ENCODE results near the gene TMIE. TPM values are rescaled to one million over a fixed set of nuclear protein-coding genes. Genes with fewer than 3 reads are reported as not detected.
A peak's percentile ranks its signal among the peaks of the same experiment; 100 is the strongest.

The TMIE gene
- total RNA-seq, 5 donors from 2014 or later (not counting 1 experiment from before 2014, with no cell fraction given), result 2.0 to 5.3 (median 3.0) TPM

DNA sequence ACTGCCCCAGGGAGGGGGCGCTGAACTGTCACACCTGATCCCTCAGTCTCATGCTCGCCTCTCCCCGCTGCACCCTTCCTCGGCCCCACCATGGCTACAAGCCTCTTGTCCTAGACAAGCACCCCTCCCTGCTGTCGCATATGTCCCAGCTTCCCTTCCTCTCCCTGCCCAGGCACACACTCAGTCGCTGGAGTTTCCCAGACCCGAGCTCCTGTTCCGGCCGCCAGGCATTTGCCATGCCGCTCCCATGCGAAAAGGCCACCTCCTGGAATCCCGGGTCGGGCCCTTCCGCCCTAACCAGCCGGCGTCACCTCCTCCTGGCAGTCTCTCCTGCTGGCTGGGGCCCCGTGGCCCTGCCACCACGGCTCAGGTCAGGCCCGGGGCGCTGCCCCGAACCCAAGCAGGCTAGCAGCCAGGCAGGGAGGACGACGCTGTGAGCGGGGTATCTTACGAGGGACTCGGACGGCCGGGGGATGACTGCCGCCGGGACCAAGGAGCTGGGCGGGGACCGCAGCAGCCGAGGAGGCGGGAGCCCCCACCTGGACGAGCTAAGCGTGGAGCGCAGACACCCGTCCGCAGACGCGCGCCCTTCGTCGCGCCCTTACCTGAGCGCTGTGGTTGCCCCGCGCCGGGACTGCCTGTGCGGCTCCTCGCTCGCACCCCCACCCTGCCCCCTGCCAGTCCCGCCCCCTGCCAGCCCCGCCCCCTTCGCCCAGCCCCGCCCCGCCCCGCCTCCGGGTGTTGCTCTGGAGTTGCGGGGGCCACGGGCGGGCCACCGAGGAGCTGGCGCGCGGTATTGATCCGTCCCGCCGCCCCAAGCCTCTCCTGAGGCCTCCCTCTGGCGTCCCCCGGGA is 7.9 kb upstream of the TMIE start, which contains the start of gene ALS2CL:
TSS of gene ALS2CL (minus strand) at position 642 of the 854 bp plus-strand sequence. CDS start 4,239 bp downstream, outside the sequence.
- no peaks in the 10 kb centered on the region for H3K9me3 ChIP-seq
- WGBS (ENCODE audit: insufficient coverage), result 1% methylated on average over 49 of the region's 71 CpGs
- peaks cover 66 to 74% (median 66%) of the 10 kb centered on the region in 3 donors for H3K4me1 Mint-ChIP-seq
- H3K4me1 ChIP-seq (ENCODE audit: control insufficient read depth in 1 of 2, extremely low read depth in 1 of 2, insufficient read depth in 2 of 2, low read length in 2 of 2), result peaks cover 53 to 76% of the 10 kb centered on the region in 2 experiments
- H3K36me3 Mint-ChIP-seq, result no peaks in the 10 kb centered on the region
- peak within 1 kb of the TSS; percentile 83 to 88 (median 87) for H3K4me3 Mint-ChIP-seq
- H3K36me3 ChIP-seq (ENCODE audit: control insufficient read depth in 2 of 2, extremely low read depth in 1 of 2, insufficient read depth in 1 of 2, low read length in 1 of 2), result no peaks in the 10 kb centered on the region
- H3K9me3 Mint-ChIP-seq, result no peaks in the 10 kb centered on the region
- peak within 1 kb of the TSS; percentile 58 for H3K27ac ChIP-seq (ENCODE audit: low read length)
- CTCF ChIA-PET, result interaction anchor here (0.6 to 1.3 kb wide), 4 partner anchors 10 to 538 kb away, joined by 4 to 7 read pairs (median 6); no protein-coding TSS in a partner anchor
- ATAC-seq (replicated peaks in 1 of 4) (peak; percentile 77 to 84 (median 80)), DNase-seq (peak; percentile 29 to 83 (median 62))
- peaks cover 0 to 11% of the 10 kb centered on the region in 2 experiments for H3K27me3 ChIP-seq (replicated peaks in 1 of 2; ENCODE audit: control insufficient read depth in 2 of 2, extremely low read depth in 1 of 2, insufficient read depth in 2 of 2, low read length in 1 of 2)
- no peaks in the 10 kb centered on the region for H3K27me3 Mint-ChIP-seq
- peak within 1 kb of the TSS; percentile 74 to 86 for H3K4me3 ChIP-seq (ENCODE audit: control insufficient read depth in 1 of 2, extremely low read depth in 1 of 2, low read length in 1 of 2)
- POLR2A ChIA-PET, result interaction anchor here in 1 of 2 donors (0.6 kb wide), 1 partner anchor 589 kb away, joined by 4 read pairs; no protein-coding TSS in a partner anchor
- peak within 1 kb of the TSS; percentile 80 to 95 for H3K27ac Mint-ChIP-seq

DNA sequence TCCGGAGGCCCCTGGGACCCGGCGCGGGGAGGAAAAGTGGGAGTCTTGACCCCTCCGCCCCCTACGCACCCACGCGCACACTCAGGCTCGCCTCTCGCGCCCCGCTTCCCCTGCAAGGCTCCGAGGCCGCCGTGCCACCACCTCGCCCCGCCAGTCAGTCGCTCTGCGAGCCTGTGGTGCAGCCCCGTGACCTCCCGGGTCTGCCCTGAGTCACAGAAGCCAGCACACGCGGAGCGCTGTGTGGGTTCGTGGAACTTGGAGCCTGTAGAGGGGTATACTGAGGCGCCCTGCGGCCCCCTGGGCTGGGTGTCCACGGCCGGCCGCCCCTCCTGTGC is 7.3 kb upstream of the TMIE start:
- H3K4me3 Mint-ChIP-seq, result peak overlapping the region; percentile 25 to 88 (median 57)
- H3K27ac ChIP-seq (ENCODE audit: low read length), result peak overlapping the region; percentile 58
- no peaks in the 10 kb centered on the region for H3K9me3 ChIP-seq
- WGBS (ENCODE audit: insufficient coverage), result 3% methylated on average over 20 of the region's 30 CpGs
- ChIA-PET CTCF (interaction anchor here (0.7 to 1.3 kb wide), 3 partner anchors 9 to 210 kb away, joined by 4 to 6 read pairs (median 5); no protein-coding TSS in a partner anchor), POLR2A (interaction anchor here in 1 of 2 donors (0.6 kb wide), 1 partner anchor 588 kb away, joined by 4 read pairs; no protein-coding TSS in a partner anchor)
- no peaks in the 10 kb centered on the region for H3K36me3 ChIP-seq (ENCODE audit: control insufficient read depth in 2 of 2, extremely low read depth in 1 of 2, insufficient read depth in 1 of 2, low read length in 1 of 2)
- ATAC-seq (replicated peaks in 1 of 4) (peak; percentile 48 to 67 (median 62)), DNase-seq (peak in 23 of 35 experiments; percentile 21 to 64 (median 36))
- H3K4me3 ChIP-seq (ENCODE audit: control insufficient read depth in 1 of 2, extremely low read depth in 1 of 2, low read length in 1 of 2), result peak overlapping the region; percentile 25 to 74
- peaks cover 0 to 11% of the 10 kb centered on the region in 2 experiments for H3K27me3 ChIP-seq (replicated peaks in 1 of 2; ENCODE audit: control insufficient read depth in 2 of 2, extremely low read depth in 1 of 2, insufficient read depth in 2 of 2, low read length in 1 of 2)
- H3K4me1 ChIP-seq (ENCODE audit: control insufficient read depth in 1 of 2, extremely low read depth in 1 of 2, insufficient read depth in 2 of 2, low read length in 2 of 2), result peaks cover 53 to 79% of the 10 kb centered on the region in 2 experiments
- H3K27me3 Mint-ChIP-seq, result no peaks in the 10 kb centered on the region
- peaks cover 66 to 76% (median 69%) of the 10 kb centered on the region in 3 donors for H3K4me1 Mint-ChIP-seq
- no peaks in the 10 kb centered on the region for H3K36me3 Mint-ChIP-seq
- peak overlapping the region; percentile 39 to 95 for H3K27ac Mint-ChIP-seq
- H3K9me3 Mint-ChIP-seq, result no peaks in the 10 kb centered on the region

DNA sequence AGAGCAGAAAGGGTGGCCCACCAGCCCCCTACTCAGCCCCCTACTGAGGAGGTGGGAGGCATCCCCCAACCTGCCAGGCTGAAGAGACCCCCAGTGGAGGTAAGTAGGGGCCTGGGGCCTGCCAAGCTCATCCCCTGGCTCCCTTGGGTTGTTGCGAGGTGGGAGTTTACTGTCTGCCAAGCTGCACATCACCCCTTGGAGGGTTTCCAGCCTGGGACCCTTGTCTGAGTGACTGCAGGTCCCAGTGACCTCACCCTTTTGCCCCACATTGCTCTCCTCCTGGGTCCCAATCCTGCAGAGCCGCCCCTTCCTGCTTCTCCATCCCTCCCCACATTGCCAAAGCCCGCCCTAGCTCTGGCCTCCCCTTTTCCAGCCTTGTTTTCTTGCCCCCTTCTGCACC is 6.7 kb upstream of the TMIE start:
- peaks cover 67 to 77% (median 74%) of the 10 kb centered on the region in 3 donors for H3K4me1 Mint-ChIP-seq
- 83% methylated on average over 1 of the region's 3 CpGs for WGBS (ENCODE audit: insufficient coverage)
- no peaks in the 10 kb centered on the region for H3K9me3 Mint-ChIP-seq
- no peak for ATAC-seq (replicated peaks in 1 of 4)
- ChIA-PET CTCF (no interaction called here), POLR2A (no interaction called here)
- DNase-seq, result no peak
- H3K36me3 Mint-ChIP-seq, result no peaks in the 10 kb centered on the region
- Histone ChIP-seq H3K4me3 (ENCODE audit: control insufficient read depth in 1 of 2, extremely low read depth in 1 of 2, low read length in 1 of 2) (peak overlapping the region in 1 of 2 donors; percentile 25), H3K27me3 (replicated peaks in 1 of 2; ENCODE audit: control insufficient read depth in 2 of 2, extremely low read depth in 1 of 2, insufficient read depth in 2 of 2, low read length in 1 of 2) (peaks cover 0 to 11% of the 10 kb centered on the region in 2 experiments), H3K4me1 (ENCODE audit: control insufficient read depth in 1 of 2, extremely low read depth in 1 of 2, insufficient read depth in 2 of 2, low read length in 2 of 2) (peaks cover 53 to 79% of the 10 kb centered on the region in 2 experiments), H3K36me3 (ENCODE audit: control insufficient read depth in 2 of 2, extremely low read depth in 1 of 2, insufficient read depth in 1 of 2, low read length in 1 of 2) (no peaks in the 10 kb centered on the region), H3K9me3 (no peaks in the 10 kb centered on the region), H3K27ac (ENCODE audit: low read length) (peak overlapping the region; percentile 58)
- H3K4me3 Mint-ChIP-seq, result peak overlapping the region; percentile 13 to 88 (median 17)
- no peaks in the 10 kb centered on the region for H3K27me3 Mint-ChIP-seq
- H3K27ac Mint-ChIP-seq, result peak overlapping the region; percentile 92 to 95

DNA sequence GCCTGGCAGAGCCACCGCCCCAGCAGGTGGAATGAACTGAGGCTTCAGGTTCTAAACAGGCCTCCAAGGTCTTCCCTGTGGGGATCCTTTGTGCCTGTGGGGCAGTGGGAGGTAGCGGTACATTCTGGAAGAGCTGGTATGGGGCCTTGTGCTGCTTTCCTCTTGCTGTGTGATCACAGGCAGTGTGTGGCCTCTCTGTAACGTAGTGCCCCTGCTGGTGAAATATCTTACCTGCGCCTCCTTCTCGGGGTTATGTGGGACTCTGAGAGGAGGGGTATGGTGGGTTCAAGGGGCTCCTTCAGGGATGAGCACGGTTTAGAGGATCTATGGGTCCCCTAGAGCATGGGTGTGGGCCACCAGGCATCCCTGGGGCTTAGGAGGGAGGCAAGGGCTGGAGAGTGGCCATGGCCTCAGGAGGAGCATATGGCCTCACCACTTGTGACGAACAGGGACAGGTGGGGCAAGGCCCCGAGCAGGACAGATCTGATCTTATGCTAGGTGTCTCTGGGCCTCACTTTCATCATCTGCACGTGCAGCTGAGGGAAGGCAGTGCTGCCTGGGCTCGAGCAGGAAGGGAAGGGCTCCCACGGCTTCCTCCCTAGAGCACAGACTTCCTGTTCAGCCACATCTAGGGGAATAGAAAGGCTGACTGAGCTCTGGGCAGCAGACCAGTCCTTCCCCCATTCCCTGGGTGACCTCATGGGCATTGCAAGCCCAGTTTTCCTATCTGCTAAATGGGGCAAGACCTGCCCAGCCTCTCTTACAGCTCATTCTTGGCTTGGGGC is 5.8 kb upstream of the TMIE start:
- ChIA-PET POLR2A (interaction anchor here in 1 of 2 donors (0.5 kb wide), 1 partner anchor 337 kb away, joined by 3 read pairs; no protein-coding TSS in a partner anchor), CTCF (interaction anchor here (0.5 to 1.5 kb wide), 4 partner anchors 10 to 631 kb away, joined by 3 to 5 read pairs (median 3); no protein-coding TSS in a partner anchor)
- Mint-ChIP-seq H3K27ac (peak overlapping the region; percentile 92 to 95), H3K36me3 (no peaks in the 10 kb centered on the region), H3K9me3 (no peaks in the 10 kb centered on the region), H3K4me3 (peak overlapping the region; percentile 34 to 88 (median 47)), H3K4me1 (peaks cover 65 to 77% (median 68%) of the 10 kb centered on the region in 3 donors), H3K27me3 (no peaks in the 10 kb centered on the region)
- H3K36me3 ChIP-seq (ENCODE audit: control insufficient read depth in 2 of 2, extremely low read depth in 1 of 2, insufficient read depth in 1 of 2, low read length in 1 of 2), result no peaks in the 10 kb centered on the region
- ATAC-seq (replicated peaks in 1 of 4) (peak; percentile 9 to 36 (median 32)), DNase-seq (peak in 26 of 35 experiments; percentile 12 to 64 (median 38))
- 40% methylated on average over 7 of the region's 11 CpGs for WGBS (ENCODE audit: insufficient coverage)
- peaks cover 48 to 79% of the 10 kb centered on the region in 2 experiments for H3K4me1 ChIP-seq (ENCODE audit: control insufficient read depth in 1 of 2, extremely low read depth in 1 of 2, insufficient read depth in 2 of 2, low read length in 2 of 2)
- peaks cover 0 to 17% of the 10 kb centered on the region in 2 experiments for H3K27me3 ChIP-seq (replicated peaks in 1 of 2; ENCODE audit: control insufficient read depth in 2 of 2, extremely low read depth in 1 of 2, insufficient read depth in 2 of 2, low read length in 1 of 2)
- H3K4me3 ChIP-seq (ENCODE audit: control insufficient read depth in 1 of 2, extremely low read depth in 1 of 2, low read length in 1 of 2), result peak overlapping the region in 1 of 2 donors; percentile 30
- no peaks in the 10 kb centered on the region for H3K9me3 ChIP-seq
- peak overlapping the region; percentile 58 for H3K27ac ChIP-seq (ENCODE audit: low read length)

DNA sequence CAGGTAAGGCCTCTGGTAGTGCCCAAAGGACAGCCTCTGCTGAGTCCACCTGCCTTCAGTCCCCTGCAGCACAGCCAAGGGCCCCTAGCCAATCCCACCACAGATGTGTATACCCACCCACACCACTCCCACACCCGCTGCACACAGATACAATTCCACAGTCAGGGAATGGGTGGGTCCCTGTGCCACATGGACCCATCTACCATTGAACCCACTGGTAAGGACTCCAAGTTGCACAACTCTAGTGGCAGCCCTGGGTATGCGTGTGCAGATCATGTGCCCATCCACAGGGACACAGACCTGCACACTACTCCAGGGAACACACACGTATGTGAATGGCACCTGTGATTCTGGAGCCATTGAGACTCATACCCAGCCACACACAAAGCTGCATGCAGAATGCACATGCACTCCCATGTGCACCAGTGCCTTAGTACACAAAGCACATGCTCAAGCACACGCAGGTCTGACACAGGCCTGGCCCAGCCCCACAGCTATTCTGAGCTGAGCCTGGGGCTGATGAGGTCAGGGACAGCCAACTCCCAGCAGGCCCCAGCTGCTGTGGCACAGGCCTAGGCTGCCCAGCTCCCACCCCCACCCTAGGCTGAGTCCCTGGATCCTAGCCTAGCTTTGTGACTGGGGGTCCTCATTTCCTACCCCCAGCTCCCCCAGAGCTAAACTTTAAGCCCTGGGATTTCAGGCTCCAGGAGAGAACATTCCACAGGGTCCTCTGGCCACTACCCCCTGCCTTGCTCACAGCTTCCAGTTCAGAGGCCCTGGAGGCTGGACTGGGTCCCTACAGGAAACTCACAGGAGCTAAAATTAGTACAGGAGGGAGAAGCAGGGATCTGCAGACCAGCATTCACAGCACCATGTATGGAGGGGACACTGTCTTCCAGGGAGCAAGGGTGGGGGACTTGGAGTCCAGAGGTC is 5.0 kb upstream of the TMIE start:
- ChIA-PET CTCF (interaction anchor here in 1 of 2 donors (0.5 to 1.5 kb wide), 3 partner anchors 9 to 630 kb away, joined by 3 to 5 read pairs (median 3); no protein-coding TSS in a partner anchor), POLR2A (interaction anchor here in 1 of 2 donors (0.5 kb wide), 1 partner anchor 336 kb away, joined by 3 read pairs; no protein-coding TSS in a partner anchor)
- peaks cover 0 to 24% of the 10 kb centered on the region in 2 experiments for H3K27me3 ChIP-seq (replicated peaks in 1 of 2; ENCODE audit: control insufficient read depth in 2 of 2, extremely low read depth in 1 of 2, insufficient read depth in 2 of 2, low read length in 1 of 2)
- Mint-ChIP-seq H3K36me3 (no peaks in the 10 kb centered on the region), H3K4me3 (peak overlapping the region in 2 of 3 donors; percentile 47 to 88), H3K4me1 (peaks cover 56 to 71% (median 59%) of the 10 kb centered on the region in 3 donors), H3K9me3 (no peaks in the 10 kb centered on the region), H3K27me3 (peaks cover 0 to 1% of the 10 kb centered on the region in 2 donors), H3K27ac (peak overlapping the region; percentile 92 to 95)
- no peaks in the 10 kb centered on the region for H3K36me3 ChIP-seq (ENCODE audit: control insufficient read depth in 2 of 2, extremely low read depth in 1 of 2, insufficient read depth in 1 of 2, low read length in 1 of 2)
- peak overlapping the region; percentile 58 for H3K27ac ChIP-seq (ENCODE audit: low read length)
- no peaks in the 10 kb centered on the region for H3K9me3 ChIP-seq
- no peak for ATAC-seq (replicated peaks in 1 of 4)
- 91% methylated on average over 3 of the region's 4 CpGs for WGBS (ENCODE audit: insufficient coverage)
- peak in 1 of 35 experiments; percentile 27 for DNase-seq
- peak overlapping the region in 1 of 2 donors; percentile 30 for H3K4me3 ChIP-seq (ENCODE audit: control insufficient read depth in 1 of 2, extremely low read depth in 1 of 2, low read length in 1 of 2)
- H3K4me1 ChIP-seq (ENCODE audit: control insufficient read depth in 1 of 2, extremely low read depth in 1 of 2, insufficient read depth in 2 of 2, low read length in 2 of 2), result peaks cover 40 to 76% of the 10 kb centered on the region in 2 experiments

Measured in T-cell (primary cell).